H9 (cell line): ENCODE measurements around the gene RRAGD. TPM values are rescaled to one million over a fixed set of nuclear protein-coding genes. Genes with fewer than 3 reads are reported as not detected.

Experiments used
- DNase-seq: peaks from one replicate; pipeline ENCODE4 v3.0.0-alpha.2; 2017
- H2AFZ ChIP-seq: one replicate; pipeline ENCODE4 v1.6.1; 2013; ENCODE audit warnings: mild to moderate bottlenecking, low read length, control low read depth, moderate library complexity
- H2AK5ac ChIP-seq: 2 replicates; pipeline ENCODE4 v1.6.1; 2013; ENCODE audit warnings: low read length, control low read depth, mixed read lengths; ENCODE audit not compliant: insufficient read length
- H2BK120ac ChIP-seq: one replicate; pipeline ENCODE4 v1.6.1; 2013; ENCODE audit warnings: low read depth, mild to moderate bottlenecking, low read length, control low read depth, inconsistent platforms; ENCODE audit not compliant: poor library complexity, severe bottlenecking
- H2BK12ac ChIP-seq: 2 replicates; pipeline ENCODE4 v1.6.1; 2013; ENCODE audit warnings: low read length, control low read depth, mixed read lengths, low read depth; ENCODE audit not compliant: insufficient read length
- H2BK15ac ChIP-seq: 2 replicates; pipeline ENCODE4 v1.6.1; 2013; ENCODE audit warnings: low read depth, low read length, control low read depth
- H2BK20ac ChIP-seq: one replicate; pipeline ENCODE4 v1.6.1; 2013; ENCODE audit warnings: low read depth, mild to moderate bottlenecking, low read length, control low read depth, inconsistent platforms; ENCODE audit not compliant: poor library complexity, severe bottlenecking
- H2BK5ac ChIP-seq: 2 replicates; pipeline ENCODE4 v1.6.1; 2013; ENCODE audit warnings: low read length, control low read depth, mixed read lengths; ENCODE audit not compliant: insufficient read length
- H3K14ac ChIP-seq: 2 replicates; pipeline ENCODE4 v1.6.1; 2013; ENCODE audit warnings: low read length, control low read depth; ENCODE audit not compliant: insufficient read depth
- H3K18ac ChIP-seq: 2 replicates; pipeline ENCODE4 v1.6.1; 2013; ENCODE audit warnings: low read depth, mild to moderate bottlenecking, mixed read lengths, low read length, control low read depth; ENCODE audit not compliant: insufficient read length
- H3K23ac ChIP-seq: 2 replicates; pipeline ENCODE4 v1.6.1; 2013; ENCODE audit warnings: low read length, control low read depth, mixed read lengths, low read depth; ENCODE audit not compliant: insufficient read length
- H3K23me2 ChIP-seq: 2 replicates; pipeline ENCODE4 v1.6.1; 2013; ENCODE audit warnings: low read depth, mild to moderate bottlenecking, mixed read lengths, low read length, control low read depth; ENCODE audit not compliant: insufficient read length, poor library complexity, severe bottlenecking
- H3K27ac ChIP-seq: 2 replicates; pipeline ENCODE4 v1.5.1; 2013; ENCODE audit warnings: low read length, control low read depth, mixed read lengths, low read depth; ENCODE audit not compliant: insufficient read length
- H3K27me3 ChIP-seq: 2 replicates; pipeline ENCODE4 v1.6.1; 2013; ENCODE audit warnings: low read length, control low read depth, inconsistent platforms; ENCODE audit not compliant: insufficient read depth
- H3K4ac ChIP-seq: 2 replicates; pipeline ENCODE4 v1.6.1; 2013; ENCODE audit warnings: low read depth, mild to moderate bottlenecking, control low read depth, inconsistent platforms, low read length, moderate library complexity
- H3K4me1 ChIP-seq: 2 replicates; pipeline ENCODE4 v1.6.1; 2013; ENCODE audit warnings: low read length, control low read depth, inconsistent platforms; ENCODE audit not compliant: insufficient read depth
- H3K4me2 ChIP-seq: 2 replicates; pipeline ENCODE4 v1.6.1; 2013; ENCODE audit warnings: low read length, control low read depth, mixed read lengths; ENCODE audit not compliant: insufficient read length, insufficient read depth
- H3K56ac ChIP-seq: 2 replicates; pipeline ENCODE4 v1.6.1; 2013; ENCODE audit warnings: low read depth, mild to moderate bottlenecking, mixed read lengths, low read length, control low read depth; ENCODE audit not compliant: insufficient read length
- H3K79me1 ChIP-seq: 2 replicates; pipeline ENCODE4 v1.6.1; 2013; ENCODE audit warnings: low read depth, mild to moderate bottlenecking, moderate library complexity, low read length, control low read depth, inconsistent platforms; ENCODE audit not compliant: insufficient read depth, poor library complexity, severe bottlenecking
- H3K79me2 ChIP-seq: 2 replicates; pipeline ENCODE4 v1.6.1; 2013; ENCODE audit warnings: low read length, control low read depth, inconsistent platforms; ENCODE audit not compliant: insufficient read depth
- H3K9ac ChIP-seq: 2 replicates; pipeline ENCODE4 v1.6.1; 2013; ENCODE audit warnings: low read length, control low read depth, mixed read lengths; ENCODE audit not compliant: insufficient read length; ENCODE audit errors: extremely low read depth
- H3K9me3 ChIP-seq: one replicate; pipeline ENCODE4 v1.6.1; 2013; ENCODE audit warnings: low read depth, low read length, inconsistent platforms; ENCODE audit not compliant: control insufficient read depth
- H3T11ph ChIP-seq: one replicate; pipeline ENCODE4 v1.6.1; 2013; ENCODE audit warnings: mild to moderate bottlenecking, low read length, control low read depth, inconsistent platforms
- H4K20me1 ChIP-seq: one replicate; pipeline ENCODE4 v1.6.1; 2013; ENCODE audit not compliant: control insufficient read depth, insufficient read length, insufficient read depth
- H4K5ac ChIP-seq: 2 replicates; pipeline ENCODE4 v1.6.1; 2013; ENCODE audit warnings: low read depth, mild to moderate bottlenecking, mixed read lengths, low read length, control low read depth; ENCODE audit not compliant: insufficient read length
- H4K8ac ChIP-seq: replicated peaks from 2 replicates; pipeline ENCODE4 v1.6.1; 2013; ENCODE audit warnings: low read length, control low read depth, mixed read lengths, low read depth; ENCODE audit not compliant: insufficient read length
- H4K91ac ChIP-seq: 2 replicates; pipeline ENCODE4 v1.6.1; 2013; ENCODE audit warnings: low read depth, mild to moderate bottlenecking, moderate library complexity, mixed read lengths, low read length, control low read depth; ENCODE audit not compliant: insufficient read length
- H3K27ac Mint-ChIP-seq, 3 experiments: 2 replicates in 2 of 3; 3 replicates in 1 of 3; pipeline ENCODE4 v1.8.0; 2020 to 2021; ENCODE audit warnings: mixed read lengths in 3 of 3, mild to moderate bottlenecking in 1 of 3, moderate library complexity in 1 of 3
- H3K27me3 Mint-ChIP-seq: 2 replicates; pipeline ENCODE4 v1.8.0; 2021; ENCODE audit warnings: low read depth, mild to moderate bottlenecking, moderate library complexity, mixed read lengths
- H3K36me3 Mint-ChIP-seq, 3 experiments: 2 replicates in 2 of 3; 3 replicates in 1 of 3; pipeline ENCODE4 v1.8.0; 2020 to 2021; ENCODE audit warnings: low read depth in 3 of 3, mixed read lengths in 3 of 3; ENCODE audit not compliant: insufficient read depth in 1 of 3
- H3K4me1 Mint-ChIP-seq, 2 experiments: 2 replicates each; pipeline ENCODE4 v1.8.0; 2020; ENCODE audit warnings: mixed read lengths in 2 of 2
- H3K4me3 Mint-ChIP-seq, 2 experiments: 2 replicates in 1 of 2; 3 replicates in 1 of 2; pipeline ENCODE4 v1.8.0; 2020 to 2021; ENCODE audit warnings: mild to moderate bottlenecking in 2 of 2, mixed read lengths in 2 of 2, moderate library complexity in 1 of 2
- H3K9me3 Mint-ChIP-seq, 2 experiments: 2 replicates in 1 of 2; 3 replicates in 1 of 2; pipeline ENCODE4 v1.8.0; 2020; ENCODE audit warnings: mild to moderate bottlenecking in 2 of 2, mixed read lengths in 2 of 2, moderate library complexity in 1 of 2
- WGBS: extraction: QIAGEN DNeasy Blood & Tissue Kit; methylation state at CpG from one replicate; pipeline ENCODE4 v1.1.7; 2013; ENCODE audit warnings: missing lambda C conversion rate, low lambda C conversion rate, mixed read lengths; ENCODE audit not compliant: insufficient read length; ENCODE audit errors: extremely low coverage; 5-methylcytosine and 5-hydroxymethylcytosine counted together
- total RNA-seq: library from RNA; stranded (reverse); gene quantifications from 2 replicates; pipeline ENCODE4 v1.2.1, GENCODE V29; 2021
- TF ChIP-seq, protein P1 (sequence below): fragments of 200-600 bp; sonication (generic); conservative IDR thresholded peaks from 3 replicates; pipeline ENCODE4 v1.8.0; 2021; ENCODE audit warnings: antibody characterized with exemption, mild to moderate bottlenecking

The RRAGD gene
- total RNA-seq, 1 experiment from 2014 or later: 10.6 TPM

- H4K8ac ChIP-seq: no peak overlapping the region
- H2AFZ ChIP-seq: no peak overlapping the region
- peaks cover 1% of the 10 kb centered on the region for H3K27me3 ChIP-seq
- Mint-ChIP-seq H3K27me3 (peaks cover 91% of the 10 kb centered on the region), H3K4me1 (peaks cover 21 to 25% of the 10 kb centered on the region in 2 experiments), H3K27ac (no peak overlapping the region), H3K4me3 (no peak overlapping the region), H3K36me3 (no peaks in the 10 kb centered on the region), H3K9me3 (peaks cover 0 to 6% of the 10 kb centered on the region in 2 experiments; a peak in 2 of 5 replicates)
- H3T11ph ChIP-seq: no peak overlapping the region
- no peak overlapping the region for H3K18ac ChIP-seq
- H3K9ac ChIP-seq: no peak overlapping the region
- TF ChIP-seq, protein P1, sequence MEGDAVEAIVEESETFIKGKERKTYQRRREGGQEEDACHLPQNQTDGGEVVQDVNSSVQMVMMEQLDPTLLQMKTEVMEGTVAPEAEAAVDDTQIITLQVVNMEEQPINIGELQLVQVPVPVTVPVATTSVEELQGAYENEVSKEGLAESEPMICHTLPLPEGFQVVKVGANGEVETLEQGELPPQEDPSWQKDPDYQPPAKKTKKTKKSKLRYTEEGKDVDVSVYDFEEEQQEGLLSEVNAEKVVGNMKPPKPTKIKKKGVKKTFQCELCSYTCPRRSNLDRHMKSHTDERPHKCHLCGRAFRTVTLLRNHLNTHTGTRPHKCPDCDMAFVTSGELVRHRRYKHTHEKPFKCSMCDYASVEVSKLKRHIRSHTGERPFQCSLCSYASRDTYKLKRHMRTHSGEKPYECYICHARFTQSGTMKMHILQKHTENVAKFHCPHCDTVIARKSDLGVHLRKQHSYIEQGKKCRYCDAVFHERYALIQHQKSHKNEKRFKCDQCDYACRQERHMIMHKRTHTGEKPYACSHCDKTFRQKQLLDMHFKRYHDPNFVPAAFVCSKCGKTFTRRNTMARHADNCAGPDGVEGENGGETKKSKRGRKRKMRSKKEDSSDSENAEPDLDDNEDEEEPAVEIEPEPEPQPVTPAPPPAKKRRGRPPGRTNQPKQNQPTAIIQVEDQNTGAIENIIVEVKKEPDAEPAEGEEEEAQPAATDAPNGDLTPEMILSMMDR: no peak
- H3K4me2 ChIP-seq: no peak overlapping the region
- no peak overlapping the region for H2BK120ac ChIP-seq
- no peak overlapping the region for H2BK15ac ChIP-seq
- no peak overlapping the region for H3K4ac ChIP-seq
- H4K91ac ChIP-seq: no peak overlapping the region
- no peaks in the 10 kb centered on the region for H3K4me1 ChIP-seq
- no peak overlapping the region for H3K14ac ChIP-seq
- H3K23ac ChIP-seq: no peak overlapping the region
- H4K20me1 ChIP-seq: no peaks in the 10 kb centered on the region
- peaks cover 7% of the 10 kb centered on the region for H3K23me2 ChIP-seq
- no peak overlapping the region for H2AK5ac ChIP-seq
- H2BK12ac ChIP-seq: no peak overlapping the region
- H2BK5ac ChIP-seq: no peak overlapping the region
- no peak overlapping the region for H3K27ac ChIP-seq
- H3K56ac ChIP-seq: no peak overlapping the region
- no CpG with 5 or more reads among the region's 2 CpGs for WGBS
- no peaks in the 10 kb centered on the region for H3K9me3 ChIP-seq
- DNase-seq: no peak
- no peak overlapping the region for H2BK20ac ChIP-seq
- H3K79me1 ChIP-seq: no peaks in the 10 kb centered on the region
- H3K79me2 ChIP-seq: no peaks in the 10 kb centered on the region
- no peak overlapping the region for H4K5ac ChIP-seq
Measured at GRCh38 chr6:89436226-89436625, 24.2 kb upstream of the RRAGD start.
